GM18505 (cell line): Measurements from ENCODE around the gene KREMEN2.
A peak's percentile ranks its signal among the peaks of the same experiment; 100 is the strongest.
"Not testable (repeated sequence)": the region's sequence is repeated elsewhere in the genome, so short reads cannot be mapped to it uniquely, and the experiment has no call there.

Source experiments
- ATAC-seq: cut with Tn5 transposase; IDR thresholded peaks from one replicate; pipeline ENCODE4 v1.9.1; 2021; ENCODE audit not compliant: unreplicated experiment
- POLR2A ChIP-seq: IDR thresholded peaks from 4 replicates; pipeline ENCODE4 v1.6.1; 2011; ENCODE audit warnings: borderline replicate concordance; ENCODE audit not compliant: insufficient read depth, insufficient read length; ENCODE audit errors: extremely low read depth

KREMEN2 gene, protein sequence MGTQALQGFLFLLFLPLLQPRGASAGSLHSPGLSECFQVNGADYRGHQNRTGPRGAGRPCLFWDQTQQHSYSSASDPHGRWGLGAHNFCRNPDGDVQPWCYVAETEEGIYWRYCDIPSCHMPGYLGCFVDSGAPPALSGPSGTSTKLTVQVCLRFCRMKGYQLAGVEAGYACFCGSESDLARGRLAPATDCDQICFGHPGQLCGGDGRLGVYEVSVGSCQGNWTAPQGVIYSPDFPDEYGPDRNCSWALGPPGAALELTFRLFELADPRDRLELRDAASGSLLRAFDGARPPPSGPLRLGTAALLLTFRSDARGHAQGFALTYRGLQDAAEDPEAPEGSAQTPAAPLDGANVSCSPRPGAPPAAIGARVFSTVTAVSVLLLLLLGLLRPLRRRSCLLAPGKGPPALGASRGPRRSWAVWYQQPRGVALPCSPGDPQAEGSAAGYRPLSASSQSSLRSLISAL

DNA sequence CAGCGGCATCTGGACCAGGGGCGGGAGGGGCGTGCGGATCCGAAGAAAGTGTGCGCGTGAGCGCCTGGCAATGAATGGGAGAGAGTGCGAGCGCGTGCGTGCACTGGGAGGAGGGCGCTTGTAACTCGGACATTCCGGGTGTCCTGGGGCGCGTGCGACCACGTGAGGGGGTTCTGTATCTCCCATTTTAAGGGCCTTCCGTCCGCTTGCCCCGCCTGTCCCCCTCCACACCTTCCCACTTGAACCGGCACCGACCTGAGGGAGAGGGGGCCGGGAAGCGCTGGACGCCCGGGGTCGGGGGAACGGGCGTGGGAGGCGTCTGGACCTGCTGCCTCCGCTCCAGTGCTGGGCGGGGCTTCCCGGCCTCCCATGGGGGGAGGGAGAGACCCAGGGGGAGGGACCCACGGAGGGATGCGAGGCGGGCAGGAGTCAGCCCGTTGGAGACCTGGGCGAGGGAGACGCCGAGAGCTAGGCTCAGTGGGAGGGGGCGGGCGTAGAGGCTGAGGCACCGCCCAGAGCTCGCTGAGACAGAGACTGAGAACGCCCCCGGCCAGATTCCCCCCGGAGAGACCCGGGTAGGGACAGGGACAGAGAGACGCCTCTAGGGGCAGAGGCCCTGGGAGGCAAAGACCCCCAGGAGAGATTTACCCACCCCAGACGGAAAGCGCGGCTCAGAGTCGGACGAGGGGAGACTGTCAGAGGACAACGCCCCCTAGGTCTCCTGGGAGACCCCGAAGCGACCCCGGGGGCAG is at the start of gene KREMEN2:
Gene KREMEN2, plus strand, starts transcription at position 553 of the 752 bp plus-strand sequence. CDS start 246 bp downstream, outside the sequence.
- TF ChIP-seq POLR2A: peak; percentile 9
- no peak for ATAC-seq

DNA sequence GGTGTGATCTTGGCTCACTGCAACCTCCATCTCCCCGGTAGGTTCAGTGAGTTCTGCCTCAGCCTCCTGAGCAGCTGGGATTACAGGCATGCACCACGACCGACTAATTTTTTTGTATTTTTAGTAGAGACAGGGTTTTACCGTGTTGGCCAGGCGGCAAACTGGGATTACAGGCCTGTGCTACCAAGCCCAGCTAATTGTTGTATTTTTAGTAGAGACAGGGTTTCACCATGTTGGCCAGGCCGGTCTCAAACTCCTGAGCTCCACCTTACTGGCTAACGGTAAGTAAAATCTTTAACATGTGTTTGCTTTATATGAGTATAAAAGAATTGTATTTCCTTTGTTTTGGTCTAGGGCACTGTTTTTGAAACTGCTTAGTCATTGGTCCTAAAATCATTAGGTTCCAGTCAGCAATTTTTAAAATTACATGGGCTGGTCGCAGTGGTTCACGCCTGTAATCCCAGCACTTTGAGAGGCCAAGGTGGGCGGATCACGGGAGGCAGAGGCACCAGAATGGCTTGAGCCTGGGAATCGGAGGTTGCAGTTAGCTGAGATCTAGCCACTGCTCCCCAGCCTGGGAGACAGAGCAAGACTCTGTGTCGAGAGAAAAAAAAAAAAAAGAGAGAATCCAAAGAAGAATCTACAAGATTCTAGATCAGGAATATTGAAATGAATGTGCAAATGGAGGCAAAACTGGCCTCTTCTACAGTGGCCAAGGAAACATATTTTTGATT is 48.7 kb upstream of the KREMEN2 start:
- ATAC-seq: no peak
- TF ChIP-seq POLR2A: no peak

DNA sequence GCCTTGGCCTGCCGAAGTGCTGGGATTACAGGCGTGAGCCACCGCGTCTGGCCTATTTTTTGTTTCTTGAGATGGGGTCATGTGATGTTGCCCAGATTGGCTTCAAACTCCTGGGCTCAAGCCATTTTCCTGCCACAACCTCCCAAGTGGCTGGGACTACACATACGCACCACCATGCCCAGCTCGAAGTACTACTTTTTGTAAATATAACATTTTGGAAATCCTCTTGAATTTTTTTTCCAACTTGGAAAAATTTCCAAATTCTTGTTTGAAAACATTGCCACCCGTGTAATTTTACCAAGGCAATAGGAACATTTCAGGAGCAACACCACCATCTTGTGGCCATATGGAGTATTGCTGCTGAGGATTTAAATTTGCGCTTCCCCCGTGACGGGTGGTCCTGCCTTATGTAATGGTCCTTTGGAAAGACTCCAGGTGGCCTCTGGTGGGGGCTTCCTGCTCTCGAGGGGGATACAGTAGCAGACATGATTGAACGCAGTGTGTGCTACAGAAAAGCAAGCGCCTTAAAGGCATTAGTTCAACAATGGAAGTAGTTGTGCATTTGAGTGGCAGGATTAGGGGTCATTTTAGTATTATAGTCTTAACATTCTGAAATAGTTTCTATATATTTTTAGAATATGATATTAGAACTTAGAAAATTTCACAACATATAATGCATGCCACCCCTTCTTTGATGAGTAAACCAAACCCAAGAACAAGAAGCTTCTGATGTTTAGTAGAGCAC is 44.4 kb upstream of the KREMEN2 start:
- ATAC-seq: no peak

DNA sequence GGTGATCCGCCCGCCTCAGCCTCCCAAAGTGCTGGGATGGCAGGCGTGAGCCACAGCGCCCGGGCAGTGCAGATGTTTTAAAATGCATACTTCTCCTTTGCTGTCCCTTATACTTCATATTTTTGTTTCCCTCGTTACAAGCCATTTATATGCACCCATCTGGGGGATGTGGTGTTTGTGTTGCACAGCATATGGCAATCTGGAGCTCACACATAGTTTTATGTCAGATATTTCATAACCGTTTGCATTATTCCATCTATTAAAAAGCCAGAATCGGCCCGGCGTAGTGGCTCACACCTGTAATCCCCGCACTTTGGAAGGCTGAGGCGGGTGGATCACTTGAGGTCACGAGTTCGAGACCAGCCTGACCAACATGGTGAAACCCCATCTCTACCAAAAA is 40.6 kb upstream of the KREMEN2 start:
- no peak for TF ChIP-seq POLR2A
- ATAC-seq: no peak

More for the DNA sequence above, 44.4 kb upstream of the KREMEN2 start:
- no peak for TF ChIP-seq POLR2A

DNA sequence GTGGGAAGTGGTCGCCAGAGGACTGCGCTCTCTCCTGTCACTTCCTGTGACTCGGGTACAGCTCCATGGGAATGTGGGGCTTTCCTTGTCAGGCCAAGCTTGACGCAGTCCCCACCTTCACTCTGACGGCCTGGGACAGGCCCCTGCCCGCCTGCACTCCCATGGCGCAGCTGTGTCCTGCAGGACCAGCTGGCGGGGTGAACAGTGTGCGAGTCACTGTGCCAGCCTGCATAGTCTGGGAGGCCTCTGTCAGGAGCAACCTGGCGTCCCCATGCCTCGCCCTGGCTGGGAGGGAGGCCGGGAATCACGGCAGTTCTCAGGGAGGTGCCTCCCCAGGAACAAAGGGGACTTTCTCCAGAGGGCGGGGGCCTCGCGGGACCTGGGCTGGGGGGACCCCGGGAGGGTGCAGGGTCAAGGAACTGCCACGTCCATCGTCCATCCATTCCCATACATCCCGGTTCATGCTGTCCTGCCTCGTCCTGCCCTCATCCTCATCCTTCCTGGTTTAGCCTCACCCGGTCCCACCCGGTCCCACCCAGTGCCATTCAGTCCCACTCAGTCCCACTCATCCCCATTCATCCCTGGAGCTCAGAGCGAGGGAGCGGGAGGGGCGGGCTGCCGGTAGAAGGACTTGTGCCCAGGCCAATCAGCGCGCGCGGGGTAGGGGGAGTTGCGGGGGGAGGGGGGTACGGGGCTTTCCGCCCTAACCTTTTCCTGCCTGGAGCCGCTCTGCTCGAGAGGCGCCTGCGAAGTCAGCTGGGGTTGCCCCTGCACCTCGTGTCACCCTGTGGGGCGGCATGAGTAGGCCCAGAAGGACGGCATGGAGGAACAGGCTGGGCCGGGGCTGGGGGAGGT is 38.9 kb upstream of the KREMEN2 start:
- ATAC-seq: no peak
- TF ChIP-seq POLR2A: no peak

DNA sequence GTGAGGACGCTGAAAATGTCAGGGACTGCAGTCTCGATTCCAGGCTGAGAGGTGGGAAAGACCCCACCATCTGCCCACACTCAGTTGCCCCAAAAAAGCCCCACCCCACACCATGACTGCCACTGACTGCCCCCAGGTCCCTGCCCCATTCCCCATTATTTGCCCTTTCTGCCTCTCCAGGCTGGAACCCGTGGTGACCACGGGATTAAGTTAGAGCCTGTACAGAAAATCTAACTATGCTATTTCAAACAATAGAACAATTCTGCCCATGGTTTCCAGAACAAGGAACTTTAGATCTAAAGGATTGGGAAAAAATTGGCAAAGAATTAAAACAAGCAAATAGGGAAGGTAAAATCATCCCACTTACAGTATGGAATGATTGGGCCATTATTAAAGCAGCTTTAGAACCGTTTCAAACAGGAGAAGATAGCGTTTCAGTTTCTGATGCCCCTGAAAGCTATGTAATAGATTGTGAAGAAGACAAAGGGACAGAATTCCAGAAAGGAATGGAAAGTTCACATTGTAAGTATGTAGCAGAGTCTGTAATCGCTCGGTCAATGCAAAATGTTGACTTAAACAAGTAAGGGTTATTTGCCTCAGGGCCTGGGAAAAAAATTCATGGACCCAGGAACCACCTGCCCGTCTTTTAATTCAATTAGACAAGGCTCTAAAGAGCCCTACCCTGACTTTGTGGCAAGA is 38.0 kb upstream of the KREMEN2 start:
- no peak for TF ChIP-seq POLR2A
- ATAC-seq: no peak

DNA sequence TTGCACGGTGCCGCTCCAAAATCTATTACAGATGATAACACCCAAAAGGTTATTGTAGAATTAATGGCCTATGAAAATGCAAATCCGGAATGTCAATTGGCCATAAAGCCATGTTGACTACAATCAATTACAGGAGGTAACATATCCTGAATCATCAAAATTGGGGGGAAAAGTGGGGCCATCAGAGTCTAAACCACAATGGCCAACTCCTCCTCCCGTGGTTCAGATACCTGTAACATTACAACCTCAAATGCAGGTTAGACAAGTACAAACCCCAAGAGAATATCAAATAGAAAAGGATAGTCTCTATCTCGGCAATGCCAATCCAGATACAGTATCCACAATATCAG is 37.5 kb upstream of the KREMEN2 start:
- no peak for ATAC-seq
- no peak for TF ChIP-seq POLR2A

DNA sequence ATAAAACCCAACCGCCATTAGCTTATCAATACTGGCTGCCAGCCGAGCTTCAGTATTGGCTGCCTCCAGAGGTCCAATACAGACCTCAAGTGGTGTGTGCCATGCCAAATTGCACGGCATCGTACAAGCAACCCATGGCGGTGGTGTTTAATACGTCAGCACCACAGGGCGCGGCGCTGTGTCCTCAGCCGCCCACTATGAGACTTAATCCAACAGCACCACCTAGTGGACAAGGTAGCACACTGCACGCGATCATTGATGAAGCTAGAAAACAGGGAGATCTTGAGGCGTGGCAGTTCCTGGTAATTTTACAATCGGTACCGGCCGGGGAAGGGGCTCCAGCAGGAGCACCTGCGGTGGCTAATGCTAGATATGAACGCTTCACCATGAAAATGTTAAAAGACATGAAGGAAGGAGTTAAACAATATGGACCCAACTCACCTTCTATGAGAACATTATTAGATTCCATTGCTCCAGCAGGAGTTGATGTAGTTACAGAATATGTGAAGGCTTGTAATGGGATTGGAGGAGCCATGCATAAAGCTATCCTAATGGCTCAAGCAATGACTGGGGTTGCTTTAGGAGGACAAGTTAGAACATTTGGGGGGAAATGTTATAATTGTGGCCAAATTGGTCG is 36.9 kb upstream of the KREMEN2 start:
- no peak for TF ChIP-seq POLR2A
- ATAC-seq: no peak

DNA sequence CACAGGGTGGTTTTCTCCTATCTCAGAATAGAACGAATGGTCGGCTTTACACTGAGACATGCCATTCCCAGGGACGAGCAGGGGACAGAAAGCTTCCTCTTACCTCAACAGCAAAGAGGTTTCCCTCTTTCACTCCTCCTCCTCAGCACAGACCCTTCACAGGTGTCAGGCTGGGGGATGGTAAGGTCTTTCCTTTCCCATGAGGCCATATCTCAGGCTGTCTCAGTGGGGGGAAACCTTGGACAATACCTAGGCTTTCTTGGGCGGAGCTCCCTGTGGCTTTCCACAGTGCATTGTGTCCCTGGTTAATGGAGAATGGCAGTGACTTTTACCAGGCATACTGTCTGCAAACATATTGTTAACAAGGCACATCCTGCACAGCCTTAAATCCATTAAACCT is 35.9 kb upstream of the KREMEN2 start:
- ATAC-seq: not testable (repeated sequence)

DNA sequence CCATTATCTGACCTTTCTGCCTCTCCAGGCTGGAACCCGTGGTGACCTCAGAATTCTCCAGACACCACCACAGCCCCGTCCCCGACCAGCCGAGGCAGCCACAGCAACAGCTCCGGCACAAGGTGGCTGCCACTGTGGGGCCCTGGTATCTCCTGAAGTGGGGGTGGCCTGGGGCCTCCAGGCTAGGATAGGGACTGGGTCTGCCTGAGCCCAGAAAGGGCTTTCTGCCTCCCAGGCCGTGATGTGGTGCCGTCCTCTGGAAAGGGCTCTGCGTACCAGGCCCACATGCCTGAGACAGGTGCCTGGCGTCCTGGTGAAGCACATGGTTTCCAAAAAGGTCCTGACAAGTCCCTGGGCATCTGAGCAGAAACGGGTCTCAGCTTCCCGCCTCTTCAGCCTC is 35.3 kb upstream of the KREMEN2 start:
- TF ChIP-seq POLR2A: no peak
- no peak for ATAC-seq

DNA sequence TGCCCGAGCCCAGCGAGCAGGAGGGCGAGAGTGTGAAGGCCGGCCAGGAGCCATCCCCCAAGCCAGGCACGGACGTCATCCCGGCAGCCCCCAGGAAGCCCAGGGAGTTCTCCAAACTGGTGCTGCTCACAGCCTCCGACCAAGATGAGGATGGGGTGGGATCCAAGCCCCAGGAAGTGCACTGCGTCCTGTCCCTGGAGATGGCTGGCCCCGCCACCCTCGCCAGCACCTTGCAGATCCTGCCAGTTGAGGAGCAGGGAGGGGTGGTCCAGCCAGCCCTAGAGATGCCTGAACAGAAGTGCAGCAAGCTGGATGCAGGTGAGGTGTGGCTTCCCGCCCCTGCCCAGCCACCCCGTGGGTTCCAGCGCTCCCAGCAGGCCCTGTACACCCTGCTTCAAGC is 34.4 kb upstream of the KREMEN2 start:
- no peak for ATAC-seq
- TF ChIP-seq POLR2A: no peak
